Lung (tissue), 12 donors: Measurements from ENCODE around the gene JAK3. TPM values are rescaled to one million over a fixed set of nuclear protein-coding genes. Genes with fewer than 3 reads are reported as not detected.

ENCODE experiments used
- ATAC-seq: fragments of 200-7000 bp; cut with Tn5 transposase; one replicate; pipeline ENCODE4 v1.9.1; 2020; ENCODE audit warnings: moderate number of reproducible peaks; ENCODE audit not compliant: insufficient read depth, low FRiP score
- DNase-seq, 3 donors: peaks; one replicate each; pipeline ENCODE4 v3.0.0-alpha.2; 2013 to 2017
- H3K27ac ChIP-seq, 2 donors: one replicate each; pipeline ENCODE4 v1.5.1; 2013; ENCODE audit warnings: mild to moderate bottlenecking in 2 of 2, moderate library complexity in 2 of 2, control low read depth in 1 of 2, inconsistent platforms in 1 of 2, low read depth in 1 of 2, low read length in 1 of 2
- H3K27me3 ChIP-seq, 3 donors: one replicate each; pipeline ENCODE4 v1.5.1; 2013; ENCODE audit warnings: low read length in 2 of 3; ENCODE audit not compliant: control insufficient read depth in 3 of 3, insufficient read depth in 3 of 3
- H3K36me3 ChIP-seq, 4 donors: one replicate each; pipeline ENCODE4 v1.5.1; 2013; ENCODE audit warnings: low read length in 4 of 4, mild to moderate bottlenecking in 1 of 4, moderate library complexity in 1 of 4; ENCODE audit not compliant: control insufficient read depth in 4 of 4, insufficient read depth in 4 of 4
- H3K4me1 ChIP-seq, 5 donors: one replicate each; pipeline ENCODE4 v1.5.1; 2013; ENCODE audit warnings: low read length in 5 of 5, mild to moderate bottlenecking in 2 of 5, moderate library complexity in 1 of 5; ENCODE audit not compliant: control insufficient read depth in 5 of 5, insufficient read depth in 5 of 5
- H3K4me3 ChIP-seq: one replicate; pipeline ENCODE4 v1.5.1; 2013; ENCODE audit warnings: mild to moderate bottlenecking, control low read depth, moderate library complexity
- H3K9ac ChIP-seq, 2 donors: one replicate each; pipeline ENCODE4 v1.5.1; 2013; ENCODE audit warnings: low read length in 2 of 2, control low read depth in 1 of 2; ENCODE audit not compliant: insufficient read depth in 1 of 2
- H3K9me3 ChIP-seq, 4 donors: one replicate each; pipeline ENCODE4 v1.5.1; 2013; ENCODE audit warnings: low read length in 3 of 4, mild to moderate bottlenecking in 1 of 4, moderate library complexity in 1 of 4; ENCODE audit not compliant: control insufficient read depth in 4 of 4, insufficient read depth in 3 of 4
- CTCF ChIP-seq: IDR thresholded peaks from 2 replicates; pipeline ENCODE4 v1.5.1; 2012; ENCODE audit warnings: mild to moderate bottlenecking; ENCODE audit errors: control extremely low read depth, extremely low read depth
- WGBS, 2 donors: extraction: QIAGEN DNeasy Blood & Tissue Kit; methylation state at CpG; one replicate each; pipeline ENCODE4 v1.1.7; 2013; 5-methylcytosine and 5-hydroxymethylcytosine counted together
- polyA plus RNA-seq, 2 donors: library from polyadenylated mRNA; stranded (reverse); fragments of 200-250 nt; gene quantifications; one replicate each; pipeline ENCODE4 v1.2.1, GENCODE V29; 2013
- total RNA-seq, 2 donors: library from RNA; depleted of rRNA in 1 of 2; stranded (reverse); fragments of >200 nt in 1 of 2; gene quantifications; one replicate each; pipeline ENCODE4 v1.2.1, GENCODE V29; 2014 to 2021
- donor health status: control.
- donor health status: control.
- donor health status: Bipolar disorder and iron deficiency.
- donor health status: healthy.
- donor health status: DM: yes; HTN: yes; CAD: no.

Gene JAK3
- total and polyA plus RNA-seq, 4 donors, result 5.2 to 32.5 (median 18.0) TPM

GRCh38 chr19:17831419-17831888 is 16.3 kb downstream of the JAK3 start:
- no peak for DNase-seq
- WGBS, 2 donors, result 55 to 76% methylated on average over 25 of the region's 25 CpGs
- no peak for ATAC-seq
- Histone ChIP-seq H3K4me1 (peaks cover 0 to 3% (median 0%) of the 10 kb centered on the region in 5 donors), H3K9ac (no peak overlapping the region), H3K4me3 (no peak overlapping the region), H3K27me3 (peaks cover 0 to 22% (median 5%) of the 10 kb centered on the region in 3 donors), H3K36me3 (peaks cover 0 to 13% (median 0%) of the 10 kb centered on the region in 4 donors), H3K27ac (no peak overlapping the region), H3K9me3 (peaks cover 0 to 2% (median 0%) of the 10 kb centered on the region in 4 donors)
- no peak for TF ChIP-seq CTCF

- peaks cover 0 to 3% (median 0%) of the 10 kb centered on the region in 5 donors for H3K4me1 ChIP-seq
- ATAC-seq, result peak; percentile 30
- H3K9me3 ChIP-seq, result peaks cover 0 to 2% (median 0%) of the 10 kb centered on the region in 4 donors
- H3K4me3 ChIP-seq, result no peak overlapping the region
- H3K27me3 ChIP-seq, result peaks cover 0 to 22% (median 5%) of the 10 kb centered on the region in 3 donors
- DNase-seq, result peak; percentile 20 to 59 (median 38)
- no peak overlapping the region for H3K9ac ChIP-seq
- no peak for TF ChIP-seq CTCF
- 40 to 67% methylated on average over 45 to 50 of the region's 50 CpGs for WGBS, 2 donors
- peaks cover 0 to 13% (median 0%) of the 10 kb centered on the region in 4 donors for H3K36me3 ChIP-seq
- H3K27ac ChIP-seq, result no peak overlapping the region
Measured at GRCh38 chr19:17830567-17831418, 17.0 kb downstream of the JAK3 start.

- peaks cover 0 to 3% (median 0%) of the 10 kb centered on the region in 5 donors for H3K4me1 ChIP-seq
- 39 to 63% methylated on average over 27 to 29 of the region's 29 CpGs for WGBS, 2 donors
- DNase-seq (peak in 1 of 3 donors; percentile 30), ATAC-seq (no peak)
- H3K9ac ChIP-seq, result no peak overlapping the region
- peaks cover 0 to 22% (median 5%) of the 10 kb centered on the region in 3 donors for H3K27me3 ChIP-seq
- H3K27ac ChIP-seq, result no peak overlapping the region
- H3K4me3 ChIP-seq, result no peak overlapping the region
- peaks cover 0 to 2% (median 0%) of the 10 kb centered on the region in 4 donors for H3K9me3 ChIP-seq
- peaks cover 0 to 13% (median 0%) of the 10 kb centered on the region in 4 donors for H3K36me3 ChIP-seq
- TF ChIP-seq CTCF, result no peak
Measured at GRCh38 chr19:17829855-17830566, 17.8 kb downstream of the JAK3 start.
